Putamen (tissue), 1 donor: Measurements from ENCODE around the gene MIPOL1.
"Not testable (repeated sequence)": the region's sequence is repeated elsewhere in the genome, so short reads cannot be mapped to it uniquely, and the experiment has no call there.

ENCODE experiments used
- DNase-seq: peaks from one replicate; pipeline ENCODE4 v3.0.0-alpha.2; 2016; ENCODE audit warnings: low spot score

MIPOL1 gene

GRCh38 chr14:37401093-37401492, 203.4 kb downstream of the MIPOL1 start:
- no peak for DNase-seq

GRCh38 chr14:37403626-37404025, 205.9 kb downstream of the MIPOL1 start:
- no peak for DNase-seq

- no peak for DNase-seq
These were observed 208.4 kb downstream of the MIPOL1 start for GRCh38 chr14:37406095-37406494.

GRCh38 chr14:37411079-37411735, 213.5 kb downstream of the MIPOL1 start:
- no peak for DNase-seq

- no peak for DNase-seq
These were observed 215.3 kb downstream of the MIPOL1 start for GRCh38 chr14:37413050-37413449.

- DNase-seq: no peak
These were observed 215.8 kb downstream of the MIPOL1 start for GRCh38 chr14:37413504-37414003.

- DNase-seq: no peak
These were observed 218.5 kb downstream of the MIPOL1 start for GRCh38 chr14:37416264-37416663.

- no peak for DNase-seq
These were observed 219.4 kb downstream of the MIPOL1 start for GRCh38 chr14:37417151-37417550.

- DNase-seq: no peak
These were observed 220.1 kb downstream of the MIPOL1 start for GRCh38 chr14:37417833-37418232.

GRCh38 chr14:37420622-37421021, 222.9 kb downstream of the MIPOL1 start:
- no peak for DNase-seq

GRCh38 chr14:37422319-37422718, 224.6 kb downstream of the MIPOL1 start:
- DNase-seq: no peak

GRCh38 chr14:37422748-37423147, 225.0 kb downstream of the MIPOL1 start:
- no peak for DNase-seq

- DNase-seq: no peak
These were observed 231.2 kb downstream of the MIPOL1 start for GRCh38 chr14:37428954-37429353.

GRCh38 chr14:37429618-37430017, 231.9 kb downstream of the MIPOL1 start:
- no peak for DNase-seq

GRCh38 chr14:37434867-37435266, 237.1 kb downstream of the MIPOL1 start:
- DNase-seq: no peak

- DNase-seq: no peak
These were observed 238.8 kb downstream of the MIPOL1 start for GRCh38 chr14:37436519-37436918.

- no peak for DNase-seq
These were observed 239.8 kb downstream of the MIPOL1 start for GRCh38 chr14:37437490-37437889.

- DNase-seq: no peak
These were observed 240.7 kb downstream of the MIPOL1 start for GRCh38 chr14:37438444-37438843.

- DNase-seq: no peak
These were observed 245.7 kb downstream of the MIPOL1 start for GRCh38 chr14:37443461-37443860.

- DNase-seq: no peak
These were observed 250.2 kb downstream of the MIPOL1 start for GRCh38 chr14:37447883-37448391.

GRCh38 chr14:37452323-37452722, 254.6 kb downstream of the MIPOL1 start:
- no peak for DNase-seq

- DNase-seq: no peak
These were observed 256.2 kb downstream of the MIPOL1 start for GRCh38 chr14:37453985-37454384.

- DNase-seq: no peak
These were observed 259.6 kb downstream of the MIPOL1 start for GRCh38 chr14:37457334-37457733.

GRCh38 chr14:37462426-37462825, 264.7 kb downstream of the MIPOL1 start:
- DNase-seq: not testable (repeated sequence)
